Measurements from ENCODE around the gene CHST11. TPM values are rescaled to one million over a fixed set of nuclear protein-coding genes. Genes with fewer than 3 reads are reported as not detected.

The CHST11 gene
- total RNA-seq, 1 experiment from 2014 or later, result 6.7 TPM

GRCh38 chr12:104423809-104424208, 32.9 kb upstream of the CHST11 start:
- Histone ChIP-seq H2BK120ac (ENCODE audit: low read depth, low read length, poor library complexity, severe bottlenecking) (no peak overlapping the region), H3K4me2 (ENCODE audit: insufficient read depth, insufficient read length, low read length) (no peak overlapping the region), H4K91ac (ENCODE audit: insufficient read length, low read depth, low read length) (no peak overlapping the region), H3K4ac (ENCODE audit: low read depth, low read length) (no peak overlapping the region), H2AK5ac (ENCODE audit: insufficient read length, low read length) (no peak overlapping the region), H4K5ac (ENCODE audit: insufficient read length, low read depth, low read length) (no peak overlapping the region), H3K79me1 (ENCODE audit: insufficient read depth, low read depth, low read length, poor library complexity, severe bottlenecking) (no peaks in the 10 kb centered on the region), H4K8ac (replicated peaks; ENCODE audit: insufficient read length, low read depth, low read length) (no peak overlapping the region), H2AFZ (ENCODE audit: low read length) (no peak overlapping the region), H3K23ac (ENCODE audit: insufficient read length, low read depth, low read length) (no peak overlapping the region), H3K56ac (ENCODE audit: insufficient read length, low read depth, low read length) (no peak overlapping the region), H2BK20ac (ENCODE audit: low read depth, low read length, poor library complexity, severe bottlenecking) (no peak overlapping the region), H3K23me2 (ENCODE audit: insufficient read length, low read depth, low read length, poor library complexity, severe bottlenecking) (no peaks in the 10 kb centered on the region), H3K4me1 (ENCODE audit: insufficient read depth, low read length) (no peaks in the 10 kb centered on the region; the same call in 1 of the 2 replicates), H3K9ac (ENCODE audit: extremely low read depth, insufficient read length, low read length) (no peak overlapping the region), H3T11ph (ENCODE audit: low read length) (no peak overlapping the region), H2BK5ac (ENCODE audit: insufficient read length, low read length) (no peak overlapping the region), H2BK15ac (ENCODE audit: low read depth, low read length) (no peak overlapping the region), H3K79me2 (ENCODE audit: insufficient read depth, low read length) (no peaks in the 10 kb centered on the region), H4K20me1 (ENCODE audit: control insufficient read depth, insufficient read depth, insufficient read length) (no peaks in the 10 kb centered on the region), H3K27me3 (ENCODE audit: insufficient read depth, low read length) (no peaks in the 10 kb centered on the region), H2BK12ac (ENCODE audit: insufficient read length, low read depth, low read length) (no peak overlapping the region), H3K14ac (ENCODE audit: insufficient read depth, low read length) (no peak overlapping the region), H3K18ac (ENCODE audit: insufficient read length, low read depth, low read length) (no peak overlapping the region), H3K27ac (ENCODE audit: insufficient read length, low read depth, low read length) (no peak overlapping the region), H3K9me3 (ENCODE audit: control insufficient read depth, low read depth, low read length) (no peaks in the 10 kb centered on the region)
- Mint-ChIP-seq H3K36me3 (ENCODE audit: insufficient read depth in 1 of 3, low read depth in 3 of 3) (peaks cover 2 to 11% (median 10%) of the 10 kb centered on the region in 3 experiments; a peak in 5 of 7 replicates), H3K4me3 (no peak overlapping the region), H3K27ac (no peak overlapping the region), H3K4me1 (no peaks in the 10 kb centered on the region), H3K9me3 (peaks cover 10 to 13% of the 10 kb centered on the region in 2 experiments; a peak in 4 of 5 replicates), H3K27me3 (ENCODE audit: low read depth) (peaks cover 5% of the 10 kb centered on the region; the same call in 1 of the 2 replicates)
- no peak for TF ChIP-seq CTCF (conservative IDR thresholded peaks at IDR 0.05)
- no peak for DNase-seq
- no CpG with 5 or more reads among the region's 5 CpGs for WGBS (ENCODE audit: extremely low coverage, insufficient read length, low lambda C conversion rate)
